B cell (primary cell): ENCODE results near the gene GMFB. TPM values are rescaled to one million over a fixed set of nuclear protein-coding genes. Genes with fewer than 3 reads are reported as not detected.

Source experiments
- ATAC-seq: fragments of 200-7000 bp; cut with Tn5 transposase; one replicate; pipeline ENCODE4 v1.10.0; 2021; ENCODE audit warnings: low read depth, mild to moderate bottlenecking, moderate number of reproducible peaks, moderate library complexity
- CTCF ChIA-PET: fragments of 350-600 bp; sonication (Branson Sonifier 250); formaldehyde crosslinking; loops from one replicate; lab custom pipeline; 2021; ENCODE audit warnings: antibody characterized with exemption, inconsistent platforms; lab: Charles Lee
- POLR2A ChIA-PET: fragments of 350-600 bp; sonication (Branson Sonifier 250); formaldehyde crosslinking; loops from one replicate; lab custom pipeline; 2021; ENCODE audit warnings: antibody characterized with exemption; lab: Charles Lee
- DNase-seq: peaks from one replicate; pipeline ENCODE4 v3.0.0; 2013
- H2AFZ ChIP-seq: 2 replicates; pipeline ENCODE4 v1.6.1; 2012; ENCODE audit warnings: mild to moderate bottlenecking, low read depth, low read length; ENCODE audit not compliant: insufficient read depth, poor library complexity, severe bottlenecking
- H3K27ac ChIP-seq, 2 donors: 1 replicate in 1 of 2; 2 replicates in 1 of 2; pipeline ENCODE4 v1.5.1; 2012 to 2013; ENCODE audit warnings: low read length in 2 of 2, mild to moderate bottlenecking in 2 of 2, moderate library complexity in 1 of 2
- H3K27me3 ChIP-seq, 4 experiments: fragments of 200-600 bp in 1 of 4; sonication (generic) in 1 of 4; replicated peaks in 1 of 4; 1 replicate in 2 of 4; 2 replicates in 2 of 4; pipeline versions ENCODE4 v1.6.1 to v1.7.0; 2013 to 2016; ENCODE audit warnings: low read length in 3 of 4, mild to moderate bottlenecking in 2 of 4, mixed read lengths in 1 of 4, moderate library complexity in 1 of 4; ENCODE audit not compliant: insufficient read depth in 4 of 4, control insufficient read depth in 3 of 4; ENCODE audit errors: control extremely low read depth in 1 of 4
- H3K36me3 ChIP-seq, 2 experiments: replicated peaks in 1 of 2; 1 replicate in 1 of 2; 2 replicates in 1 of 2; pipeline versions ENCODE4 v1.6.1 to v1.7.1; 2013; ENCODE audit warnings: low read length in 1 of 2; ENCODE audit not compliant: insufficient read depth in 2 of 2, control insufficient read depth in 1 of 2; ENCODE audit errors: control extremely low read depth in 1 of 2, extremely low read depth in 1 of 2
- H3K4me1 ChIP-seq, 2 donors: fragments of 200-600 bp in 1 of 2; sonication (generic) in 1 of 2; 1 replicate in 1 of 2; 2 replicates in 1 of 2; pipeline versions ENCODE4 v1.5.1 to v1.6.1; 2013 to 2017; ENCODE audit warnings: low read length in 2 of 2; ENCODE audit not compliant: control insufficient read depth in 2 of 2, insufficient read depth in 2 of 2
- H3K4me2 ChIP-seq: replicated peaks from 2 replicates; pipeline ENCODE3; 2012; ENCODE audit warnings: mild to moderate bottlenecking, low read depth, low read length; ENCODE audit not compliant: poor library complexity, severe bottlenecking
- H3K4me3 ChIP-seq, 5 experiments: fragments of 200-600 bp in 1 of 5; sonication (generic) in 1 of 5; 1 replicate in 3 of 5; 2 replicates in 2 of 5; pipeline versions ENCODE4 v1.5.1 to v1.7.0; 2011 to 2016; ENCODE audit warnings: low read length in 4 of 5, mild to moderate bottlenecking in 4 of 5, low read depth in 2 of 5, control low read depth in 1 of 5, moderate library complexity in 1 of 5; ENCODE audit not compliant: insufficient read depth in 1 of 5; ENCODE audit errors: control extremely low read depth in 1 of 5, extremely low read depth in 1 of 5
- H3K79me2 ChIP-seq: fragments of 200-600 bp; sonication (generic); one replicate; pipeline ENCODE4 v1.6.0; 2016; ENCODE audit warnings: low read length; ENCODE audit not compliant: control insufficient read depth, insufficient read depth
- H3K9ac ChIP-seq: fragments of 200-600 bp; sonication (generic); 2 replicates; pipeline ENCODE4 v1.6.1; 2017; ENCODE audit warnings: mild to moderate bottlenecking, low read length, moderate library complexity
- H3K9me3 ChIP-seq, 3 donors: one replicate each; pipeline versions ENCODE4 v1.6.1 to v1.7.1; 2013; ENCODE audit warnings: low read length in 2 of 3; ENCODE audit not compliant: control insufficient read depth in 2 of 3, insufficient read depth in 1 of 3; ENCODE audit errors: control extremely low read depth in 1 of 3
- H4K20me1 ChIP-seq: 2 replicates; pipeline ENCODE4 v1.6.0; 2012; ENCODE audit warnings: mild to moderate bottlenecking, low read length; ENCODE audit not compliant: insufficient read depth, control insufficient read depth, poor library complexity, severe bottlenecking
- H3K27ac Mint-ChIP-seq: one replicate; pipeline ENCODE4 v1.8.0; 2021; ENCODE audit warnings: mixed read lengths
- H3K27me3 Mint-ChIP-seq: one replicate; pipeline ENCODE4 v1.8.0; 2021; ENCODE audit warnings: mixed read lengths
- H3K4me1 Mint-ChIP-seq: one replicate; pipeline ENCODE4 v1.8.0; 2021; ENCODE audit warnings: mixed read lengths
- H3K4me3 Mint-ChIP-seq: one replicate; pipeline ENCODE4 v1.8.0; 2021; ENCODE audit warnings: mixed read lengths
- H3K9me3 Mint-ChIP-seq: one replicate; pipeline ENCODE4 v1.8.0; 2022; ENCODE audit warnings: mixed read lengths; ENCODE audit not compliant: insufficient read depth
- CTCF ChIP-seq: fragments of 200-600 bp; IDR thresholded peaks from one replicate; pipeline ENCODE4 v1.8.0; 2022; ENCODE audit warnings: antibody characterized with exemption, mild to moderate bottlenecking
- EZH2 ChIP-seq: IDR thresholded peaks from 2 replicates; pipeline ENCODE4 v1.6.1; 2012; ENCODE audit warnings: borderline replicate concordance, low read depth, mild to moderate bottlenecking, moderate library complexity, low read length; ENCODE audit not compliant: insufficient read depth, poor library complexity, severe bottlenecking
- WGBS: methylation state at CpG from one replicate; pipeline ENCODE4 v1.1.5; 2013; ENCODE audit warnings: missing lambda C conversion rate; ENCODE audit not compliant: insufficient coverage; 5-methylcytosine and 5-hydroxymethylcytosine counted together
- intact Hi-C: fragments of 100-400 bp; cut with micrococcal nuclease; formaldehyde crosslinking; loops from one replicate; pipeline ENCODE4 v1.10.0; 2022
- polyA plus RNA-seq: library from polyadenylated mRNA; depleted of rRNA; stranded (reverse); fragments of >200 nt; gene quantifications from 2 replicates; pipeline ENCODE4 v1.2.3, GENCODE V29; 2012
- total RNA-seq, 2 donors: library from RNA; stranded (reverse); fragments of 120-200 nt in 1 of 2; gene quantifications; 1 replicate in 1 of 2; 2 replicates in 1 of 2; pipeline versions ENCODE4 v1.2.3 to v1.2.4, GENCODE V29; 2013 to 2022

GMFB gene
- total and polyA plus RNA-seq, 2 donors (not counting 1 experiment from before 2014, with no cell fraction given) = 13.6 to 49.8 TPM

- Histone ChIP-seq H3K4me1 (no peaks in the 10 kb centered on the region), H3K4me3 (no peak overlapping the region), H3K9ac (no peak overlapping the region), H3K27me3 (peaks cover 0 to 8% (median 1%) of the 10 kb centered on the region in 4 experiments), H3K79me2 (no peaks in the 10 kb centered on the region), H2AFZ (no peak overlapping the region), H4K20me1 (no peaks in the 10 kb centered on the region), H3K27ac (no peak overlapping the region), H3K36me3 (no peaks in the 10 kb centered on the region), H3K4me2 (no peak overlapping the region), H3K9me3 (no peaks in the 10 kb centered on the region)
- no peak overlapping the region for H3K27ac Mint-ChIP-seq
- no peak for TF ChIP-seq CTCF
- TF ChIP-seq EZH2 = no peak
- no peaks in the 10 kb centered on the region for H3K9me3 Mint-ChIP-seq
- ChIA-PET CTCF (interaction anchor here (0.7 to 0.8 kb wide), 2 partner anchors 10 to 155 kb away, joined by 3 to 4 read pairs; no protein-coding TSS in a partner anchor), POLR2A (no interaction called here)
- intact Hi-C loops = loop anchor here (10.0 kb wide), 1 partner anchor 271 kb away; no protein-coding TSS in a partner anchor
- peaks cover 15% of the 10 kb centered on the region for H3K27me3 Mint-ChIP-seq
- WGBS = 93% methylated on average over 3 of the region's 3 CpGs
- H3K4me1 Mint-ChIP-seq = no peaks in the 10 kb centered on the region
- H3K4me3 Mint-ChIP-seq = no peak overlapping the region
- ATAC-seq = no peak
- DNase-seq = no peak
Measured at GRCh38 chr14:54503486-54503885, 14.7 kb upstream of the GMFB start.

GRCh38 chr14:54502602-54503001 is 13.8 kb upstream of the GMFB start:
- TF ChIP-seq EZH2 (no peak), CTCF (no peak)
- no CpG with 5 or more reads among the region's 2 CpGs for WGBS
- Histone ChIP-seq H3K9ac (no peak overlapping the region), H3K36me3 (no peaks in the 10 kb centered on the region), H3K4me2 (no peak overlapping the region), H3K27ac (no peak overlapping the region), H3K27me3 (peaks cover 0 to 11% (median 2%) of the 10 kb centered on the region in 4 experiments), H2AFZ (no peak overlapping the region), H3K4me3 (no peak overlapping the region), H3K79me2 (no peaks in the 10 kb centered on the region), H4K20me1 (no peaks in the 10 kb centered on the region), H3K4me1 (no peaks in the 10 kb centered on the region), H3K9me3 (no peaks in the 10 kb centered on the region)
- Mint-ChIP-seq H3K27me3 (peaks cover 21% of the 10 kb centered on the region), H3K27ac (no peak overlapping the region), H3K4me3 (no peak overlapping the region), H3K4me1 (no peaks in the 10 kb centered on the region), H3K9me3 (no peaks in the 10 kb centered on the region)
- POLR2A ChIA-PET = no interaction called here
- ATAC-seq = no peak
- no peak for DNase-seq
- intact Hi-C loops = loop anchor here (10.0 kb wide), 1 partner anchor 272 kb away; no protein-coding TSS in a partner anchor
- CTCF ChIA-PET = no interaction called here
